Peyer's patch (tissue), 4 donors: Measurements from ENCODE around the gene ANTXRL. TPM values are rescaled to one million over a fixed set of nuclear protein-coding genes. Genes with fewer than 3 reads are reported as not detected.
A peak's percentile ranks its signal among the peaks of the same experiment; 100 is the strongest.

Experiments used
- DNase-seq, 3 donors: peaks; one replicate each; pipeline ENCODE4 v3.0.0-alpha.2; 2017 to 2019
- H3K27ac ChIP-seq, 4 donors: fragments of 200-600 bp; sonication (generic); one replicate each; pipeline ENCODE4 v1.5.1; 2016 to 2019
- H3K27me3 ChIP-seq, 2 donors: fragments of 200-600 bp; sonication (generic); one replicate each; pipeline ENCODE4 v1.5.1; 2019
- H3K36me3 ChIP-seq, 3 donors: fragments of 200-600 bp; sonication (generic); one replicate each; pipeline ENCODE4 v1.5.1; 2016 to 2019
- H3K4me1 ChIP-seq, 4 donors: fragments of 200-600 bp; sonication (generic); one replicate each; pipeline ENCODE4 v1.5.1; 2016 to 2019
- H3K4me3 ChIP-seq, 4 donors: fragments of 200-600 bp; sonication (generic); 1 replicate in 3 of 4; 2 replicates in 1 of 4; pipeline ENCODE4 v1.5.1; 2016 to 2019; ENCODE audit warnings: mild to moderate bottlenecking in 1 of 4
- H3K9me3 ChIP-seq, 4 donors: fragments of 200-600 bp; sonication (generic); one replicate each; pipeline ENCODE4 v1.5.1; 2016 to 2019; ENCODE audit warnings: mild to moderate bottlenecking in 1 of 4
- POLR2A ChIP-seq, 2 donors: fragments of 450-650 bp; IDR thresholded peaks; one replicate each; pipeline ENCODE4 v1.5.1; 2017; ENCODE audit warnings: antibody characterized with exemption in 2 of 2, mild to moderate bottlenecking in 2 of 2, moderate library complexity in 2 of 2
- total RNA-seq, 4 donors: library from RNA; depleted of rRNA; stranded (reverse); fragments of >200 nt; gene quantifications; one replicate each; pipeline ENCODE4 v1.1.0, GENCODE V29; 2016
- TF ChIP-seq, protein P1 (sequence below), 6 experiments: fragments of 450-650 bp in 4 of 6; fragments of 200-600 bp in 2 of 6; sonication (generic) in 1 of 6; IDR thresholded peaks; one replicate each; pipeline ENCODE4 v1.5.1; 2017 to 2019; ENCODE audit warnings: antibody characterized with exemption in 6 of 6, mild to moderate bottlenecking in 3 of 6, moderate library complexity in 1 of 6

Gene ANTXRL
- total RNA-seq, 4 donors from 2014 or later = not detected

DNA sequence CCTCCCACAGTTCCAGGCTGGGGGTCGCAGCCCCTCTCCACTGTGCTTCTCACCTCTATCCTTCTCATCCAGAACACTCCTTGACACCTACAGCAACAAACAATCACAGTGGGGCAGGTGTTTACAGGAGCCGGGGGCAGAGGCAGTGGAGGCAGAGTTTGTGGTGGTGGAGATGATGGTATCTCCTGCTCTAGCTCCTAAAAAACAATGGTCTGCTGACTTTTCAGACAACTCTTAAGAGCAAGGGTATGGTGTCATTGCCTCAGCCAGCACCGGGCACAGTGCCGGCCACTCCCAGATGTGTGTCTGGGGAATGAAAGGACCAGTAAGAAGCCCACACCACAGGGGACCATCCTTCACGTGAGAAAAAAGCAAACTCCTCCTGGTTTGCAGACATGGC lies 36.3 kb upstream of the ANTXRL start:
- TF ChIP-seq POLR2A (IDR thresholded peaks at IDR 0.05) = no peak
- TF ChIP-seq, protein P1, sequence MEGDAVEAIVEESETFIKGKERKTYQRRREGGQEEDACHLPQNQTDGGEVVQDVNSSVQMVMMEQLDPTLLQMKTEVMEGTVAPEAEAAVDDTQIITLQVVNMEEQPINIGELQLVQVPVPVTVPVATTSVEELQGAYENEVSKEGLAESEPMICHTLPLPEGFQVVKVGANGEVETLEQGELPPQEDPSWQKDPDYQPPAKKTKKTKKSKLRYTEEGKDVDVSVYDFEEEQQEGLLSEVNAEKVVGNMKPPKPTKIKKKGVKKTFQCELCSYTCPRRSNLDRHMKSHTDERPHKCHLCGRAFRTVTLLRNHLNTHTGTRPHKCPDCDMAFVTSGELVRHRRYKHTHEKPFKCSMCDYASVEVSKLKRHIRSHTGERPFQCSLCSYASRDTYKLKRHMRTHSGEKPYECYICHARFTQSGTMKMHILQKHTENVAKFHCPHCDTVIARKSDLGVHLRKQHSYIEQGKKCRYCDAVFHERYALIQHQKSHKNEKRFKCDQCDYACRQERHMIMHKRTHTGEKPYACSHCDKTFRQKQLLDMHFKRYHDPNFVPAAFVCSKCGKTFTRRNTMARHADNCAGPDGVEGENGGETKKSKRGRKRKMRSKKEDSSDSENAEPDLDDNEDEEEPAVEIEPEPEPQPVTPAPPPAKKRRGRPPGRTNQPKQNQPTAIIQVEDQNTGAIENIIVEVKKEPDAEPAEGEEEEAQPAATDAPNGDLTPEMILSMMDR (IDR thresholded peaks at IDR 0.05) = no peak
- Histone ChIP-seq H3K9me3 (no peaks in the 10 kb centered on the region), H3K4me1 (no peaks in the 10 kb centered on the region), H3K27ac (no peak overlapping the region), H3K27me3 (no peaks in the 10 kb centered on the region), H3K4me3 (no peak overlapping the region), H3K36me3 (no peaks in the 10 kb centered on the region)
- peak in 1 of 3 donors; percentile 9 for DNase-seq

DNA sequence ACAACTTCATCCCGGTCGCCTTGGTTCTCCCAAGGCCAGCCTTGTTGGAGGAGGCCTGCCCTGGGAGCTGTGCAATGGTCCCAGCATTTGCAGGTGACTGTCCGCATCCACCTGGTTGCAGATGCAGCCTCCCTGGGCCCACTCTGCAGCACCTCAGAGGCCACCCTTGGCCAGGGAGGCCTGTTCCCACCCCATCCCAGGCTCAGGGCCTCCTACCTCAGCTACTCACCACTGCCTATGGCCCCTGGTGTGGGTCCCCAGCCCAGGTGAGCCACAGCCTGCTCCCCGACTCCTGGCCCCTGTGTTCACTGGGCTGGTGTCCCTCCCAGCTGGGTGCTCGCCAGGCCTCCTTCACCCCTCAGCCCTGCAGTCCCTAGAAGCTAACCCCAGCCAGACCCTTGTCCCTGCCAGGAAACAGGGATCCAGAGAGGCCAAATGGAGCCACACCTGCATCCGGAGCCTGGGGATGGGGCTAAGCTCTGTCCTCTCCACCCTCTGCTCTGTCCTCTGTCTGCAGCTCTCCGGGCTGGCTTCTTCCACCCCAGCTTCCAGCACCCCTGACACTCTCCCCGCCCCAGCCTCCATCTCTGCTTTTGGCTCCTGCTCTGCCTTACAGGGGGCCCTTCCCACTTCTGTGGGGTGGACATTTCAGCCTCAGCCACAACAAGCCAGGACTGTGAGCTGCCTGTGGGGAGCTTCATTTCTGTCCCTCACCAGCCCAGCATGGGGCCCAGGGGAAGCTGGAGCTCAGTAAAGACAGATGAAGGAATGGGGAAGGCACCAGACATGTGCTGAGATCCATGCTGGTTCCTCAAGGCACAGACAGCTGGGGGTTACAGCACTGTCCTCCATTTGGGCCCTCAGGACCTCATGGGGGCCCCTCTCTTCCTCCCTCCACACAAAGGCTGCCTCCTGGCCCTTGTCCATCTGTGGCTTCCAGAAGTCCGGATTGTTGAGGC lies 35.6 kb upstream of the ANTXRL start:
- peak in 2 of 3 donors; percentile 3 to 44 for DNase-seq
- H3K9me3 ChIP-seq = no peaks in the 10 kb centered on the region
- no peaks in the 10 kb centered on the region for H3K36me3 ChIP-seq
- no peak overlapping the region for H3K4me3 ChIP-seq
- H3K4me1 ChIP-seq = no peaks in the 10 kb centered on the region
- H3K27me3 ChIP-seq = no peaks in the 10 kb centered on the region
- TF ChIP-seq POLR2A (IDR thresholded peaks at IDR 0.05) = no peak
- TF ChIP-seq, protein P1 (IDR thresholded peaks at IDR 0.05) = no peak
- no peak overlapping the region for H3K27ac ChIP-seq

DNA sequence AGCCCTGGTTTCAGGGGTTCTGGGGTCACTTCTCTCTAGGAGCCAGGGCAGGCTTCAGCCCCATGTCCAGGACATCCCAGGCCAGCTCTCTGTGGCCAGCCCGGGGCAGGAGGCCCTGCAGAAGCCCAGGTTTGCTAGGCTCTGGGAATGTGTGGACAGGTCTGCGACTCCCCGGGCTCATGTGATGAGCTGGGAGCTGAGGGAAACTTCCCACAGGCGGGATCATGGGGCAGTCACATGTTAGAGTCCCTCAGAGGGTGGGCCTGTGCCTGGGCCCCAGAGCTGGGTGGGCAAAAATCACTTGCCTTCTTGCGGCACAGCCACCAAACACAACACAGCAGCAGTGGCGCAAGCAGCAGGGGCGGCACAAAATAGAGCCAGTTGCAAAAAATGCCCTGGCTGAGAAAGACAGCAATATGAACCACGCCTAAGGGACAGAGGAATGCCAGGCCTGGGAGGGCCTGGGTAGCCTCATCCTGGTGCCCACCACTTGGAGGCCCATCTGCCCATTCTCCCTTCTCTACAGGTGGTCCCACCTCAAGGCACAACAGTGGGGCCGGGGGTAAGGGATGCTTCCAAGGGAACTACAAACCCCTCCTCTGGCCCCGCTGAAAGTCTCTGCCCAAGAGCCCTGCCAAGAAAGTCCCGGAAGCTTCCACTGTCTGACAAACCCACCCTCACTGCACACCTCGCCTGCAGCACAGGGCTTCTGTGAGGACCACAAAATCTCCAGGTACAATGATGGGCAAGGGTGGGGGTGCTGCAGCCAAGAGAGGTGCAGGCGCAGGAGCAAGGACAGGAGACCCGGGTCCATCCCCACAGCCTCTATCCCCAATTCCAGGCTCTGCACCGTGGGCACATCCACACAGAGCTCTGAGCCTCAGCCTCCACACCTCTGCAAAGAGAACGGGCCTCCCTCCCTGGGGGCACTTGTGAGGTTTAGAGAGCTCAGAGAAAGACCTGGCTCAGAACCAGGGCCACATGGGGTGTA lies 34.6 kb upstream of the ANTXRL start:
- Histone ChIP-seq H3K36me3 (no peaks in the 10 kb centered on the region), H3K4me1 (no peaks in the 10 kb centered on the region), H3K27me3 (no peaks in the 10 kb centered on the region), H3K4me3 (no peak overlapping the region), H3K9me3 (no peaks in the 10 kb centered on the region), H3K27ac (no peak overlapping the region)
- DNase-seq = no peak
- TF ChIP-seq, protein P1 (IDR thresholded peaks at IDR 0.05) = no peak
- no peak for TF ChIP-seq POLR2A (IDR thresholded peaks at IDR 0.05)

DNA sequence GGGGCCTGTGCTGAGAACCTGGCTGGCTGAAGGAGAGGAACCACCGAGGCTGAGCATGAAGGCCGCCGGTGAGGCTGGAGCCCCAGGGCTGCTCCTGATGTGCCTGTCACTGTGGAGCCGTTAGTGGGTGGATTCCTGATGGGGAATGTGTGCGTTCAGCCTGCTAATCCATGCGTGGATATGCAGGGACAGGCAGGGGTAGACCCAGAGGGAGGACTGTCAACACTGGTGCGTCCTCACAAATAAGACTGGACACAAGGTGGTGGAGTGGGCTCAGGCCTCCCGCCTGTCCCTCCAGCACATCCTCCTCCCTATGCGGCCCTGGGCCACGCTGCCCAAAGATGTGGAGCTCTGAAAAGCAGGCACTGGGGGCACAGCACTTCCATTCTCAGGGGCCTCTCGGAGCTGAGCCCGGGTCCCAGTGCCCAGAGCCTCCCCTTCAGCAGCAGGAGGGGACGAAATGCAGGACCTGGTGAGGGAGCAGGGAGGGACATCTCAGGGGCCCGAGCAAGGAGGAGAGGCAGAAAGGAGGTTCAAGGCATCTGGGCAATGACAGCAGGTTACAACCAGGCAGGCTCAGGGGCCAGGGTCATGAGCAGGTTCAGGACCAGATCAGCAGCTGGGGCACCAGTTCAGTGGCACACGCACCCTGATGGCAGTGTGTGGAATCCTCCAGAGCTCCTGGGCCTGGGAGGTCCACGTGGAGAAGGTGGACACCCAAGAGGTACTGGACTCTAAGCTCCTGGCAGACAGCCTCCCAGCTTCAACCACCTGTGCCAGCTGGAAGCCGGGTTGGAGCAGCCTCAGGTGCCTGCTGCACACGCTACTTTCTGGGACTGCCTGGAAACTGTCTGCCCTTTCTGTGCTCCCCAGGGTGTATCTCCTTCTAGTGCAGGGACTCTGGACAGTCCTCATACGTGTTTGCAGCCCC lies 33.5 kb upstream of the ANTXRL start:
- H3K27me3 ChIP-seq = no peaks in the 10 kb centered on the region
- H3K4me1 ChIP-seq = no peaks in the 10 kb centered on the region
- no peak for DNase-seq
- no peaks in the 10 kb centered on the region for H3K9me3 ChIP-seq
- no peaks in the 10 kb centered on the region for H3K36me3 ChIP-seq
- TF ChIP-seq, protein P1 (IDR thresholded peaks at IDR 0.05) = no peak
- no peak for TF ChIP-seq POLR2A (IDR thresholded peaks at IDR 0.05)
- no peak overlapping the region for H3K27ac ChIP-seq
- H3K4me3 ChIP-seq = no peak overlapping the region

DNA sequence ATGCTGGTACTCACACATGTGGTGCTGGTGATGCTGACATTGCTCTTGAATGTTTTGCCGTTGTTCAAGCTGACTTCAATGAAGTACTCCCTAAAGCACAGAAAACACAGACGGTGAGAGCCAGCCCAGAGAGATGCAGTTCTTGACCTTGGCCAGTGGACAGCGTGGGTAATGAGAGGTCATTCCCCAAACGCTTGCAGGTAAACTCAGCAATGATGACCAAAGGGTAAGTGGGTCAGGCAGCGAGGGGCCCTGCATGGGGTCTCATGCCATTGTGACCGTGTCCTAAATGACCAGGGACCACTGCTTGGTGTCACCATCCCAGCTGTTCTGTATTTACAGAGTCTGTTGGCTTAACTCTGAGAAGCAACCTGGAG lies 32.8 kb upstream of the ANTXRL start:
- Histone ChIP-seq H3K27me3 (no peaks in the 10 kb centered on the region), H3K36me3 (no peaks in the 10 kb centered on the region), H3K4me3 (no peak overlapping the region), H3K9me3 (no peaks in the 10 kb centered on the region), H3K27ac (no peak overlapping the region), H3K4me1 (no peaks in the 10 kb centered on the region)
- TF ChIP-seq, protein P1 (IDR thresholded peaks at IDR 0.05) = no peak
- TF ChIP-seq POLR2A (IDR thresholded peaks at IDR 0.05) = no peak
- peak in 1 of 3 donors; percentile 35 for DNase-seq
